HEK293 (cell line): ENCODE measurements around the gene ZGLP1.

ENCODE experiments used
- HOXD13 ChIP-seq: sonication (generic); formaldehyde crosslinking; IDR thresholded peaks from 2 replicates; pipeline ENCODE4 v1.8.0; 2022; ENCODE audit warnings: missing genetic modification reagents, borderline replicate concordance
- RBAK ChIP-seq: fragments of 450-650 bp; formaldehyde crosslinking; IDR thresholded peaks from 2 replicates; pipeline ENCODE4 v1.5.1; 2016; ENCODE audit warnings: missing biosample characterization, missing genetic modification characterization
- TCF7L2 ChIP-seq: IDR thresholded peaks from 2 replicates; pipeline ENCODE4 v1.6.1; 2011; ENCODE audit warnings: low read depth, mild to moderate bottlenecking, inconsistent platforms, low read length, moderate library complexity, borderline replicate concordance
- ZNF274 ChIP-seq, 2 experiments: fragments of 200-500 bp in 1 of 2; fragments of 450-650 bp in 1 of 2; sonication (Bioruptor generic) in 1 of 2; formaldehyde crosslinking in 1 of 2; IDR thresholded peaks; 2 replicates each; pipeline versions ENCODE4 v1.5.1 to v1.6.1; 2014 to 2016; ENCODE audit warnings: borderline replicate concordance in 1 of 2, inconsistent platforms in 1 of 2, low read length in 1 of 2, missing biosample characterization in 1 of 2, missing genetic modification characterization in 1 of 2
- ZNF404 ChIP-seq: fragments of 450-650 bp; formaldehyde crosslinking; IDR thresholded peaks from 2 replicates; pipeline ENCODE4 v1.5.1; 2017; ENCODE audit warnings: missing biosample characterization, missing genetic modification characterization
- ZNF501 ChIP-seq: fragments of 450-650 bp; formaldehyde crosslinking; IDR thresholded peaks from 2 replicates; pipeline ENCODE4 v1.5.1; 2016; ENCODE audit warnings: missing biosample characterization, missing genetic modification characterization
- ZNF660 ChIP-seq: fragments of 450-650 bp; IDR thresholded peaks from 2 replicates; pipeline ENCODE4 v1.5.1; 2018; ENCODE audit warnings: missing biosample characterization, mild to moderate bottlenecking, missing genetic modification characterization
- ZNF768 ChIP-seq: fragments of 450-650 bp; formaldehyde crosslinking; IDR thresholded peaks from 2 replicates; pipeline ENCODE4 v1.5.1; 2018; ENCODE audit warnings: missing biosample characterization, mild to moderate bottlenecking, missing genetic modification characterization
- TF ChIP-seq, protein P1 (sequence below): fragments of 450-650 bp; formaldehyde crosslinking; IDR thresholded peaks from 2 replicates; pipeline ENCODE4 v1.5.1; 2016; ENCODE audit warnings: missing biosample characterization, missing genetic modification characterization
- TF ChIP-seq, protein P2 (sequence below): fragments of 450-650 bp; formaldehyde crosslinking; IDR thresholded peaks from 2 replicates; pipeline ENCODE4 v1.5.1; 2017; ENCODE audit warnings: missing biosample characterization, missing genetic modification characterization
- TF ChIP-seq, protein P3 (sequence below): fragments of 450-650 bp; formaldehyde crosslinking; IDR thresholded peaks from 2 replicates; pipeline ENCODE4 v1.5.1; 2016; ENCODE audit warnings: missing biosample characterization, missing genetic modification characterization
- TF ChIP-seq, protein P4 (sequence below): fragments of 450-650 bp; formaldehyde crosslinking; IDR thresholded peaks from 2 replicates; pipeline ENCODE4 v1.5.1; 2016; ENCODE audit warnings: missing biosample characterization, missing genetic modification characterization, borderline replicate concordance
- TF ChIP-seq, protein P5 (sequence below): fragments of 450-650 bp; formaldehyde crosslinking; IDR thresholded peaks from 2 replicates; pipeline ENCODE4 v1.5.1; 2016; ENCODE audit warnings: missing biosample characterization, missing genetic modification characterization
- TF ChIP-seq, protein P6 (sequence below): fragments of 450-650 bp; formaldehyde crosslinking; IDR thresholded peaks from 2 replicates; pipeline ENCODE4 v1.5.1; 2016; ENCODE audit warnings: missing biosample characterization, missing genetic modification characterization

DNA sequence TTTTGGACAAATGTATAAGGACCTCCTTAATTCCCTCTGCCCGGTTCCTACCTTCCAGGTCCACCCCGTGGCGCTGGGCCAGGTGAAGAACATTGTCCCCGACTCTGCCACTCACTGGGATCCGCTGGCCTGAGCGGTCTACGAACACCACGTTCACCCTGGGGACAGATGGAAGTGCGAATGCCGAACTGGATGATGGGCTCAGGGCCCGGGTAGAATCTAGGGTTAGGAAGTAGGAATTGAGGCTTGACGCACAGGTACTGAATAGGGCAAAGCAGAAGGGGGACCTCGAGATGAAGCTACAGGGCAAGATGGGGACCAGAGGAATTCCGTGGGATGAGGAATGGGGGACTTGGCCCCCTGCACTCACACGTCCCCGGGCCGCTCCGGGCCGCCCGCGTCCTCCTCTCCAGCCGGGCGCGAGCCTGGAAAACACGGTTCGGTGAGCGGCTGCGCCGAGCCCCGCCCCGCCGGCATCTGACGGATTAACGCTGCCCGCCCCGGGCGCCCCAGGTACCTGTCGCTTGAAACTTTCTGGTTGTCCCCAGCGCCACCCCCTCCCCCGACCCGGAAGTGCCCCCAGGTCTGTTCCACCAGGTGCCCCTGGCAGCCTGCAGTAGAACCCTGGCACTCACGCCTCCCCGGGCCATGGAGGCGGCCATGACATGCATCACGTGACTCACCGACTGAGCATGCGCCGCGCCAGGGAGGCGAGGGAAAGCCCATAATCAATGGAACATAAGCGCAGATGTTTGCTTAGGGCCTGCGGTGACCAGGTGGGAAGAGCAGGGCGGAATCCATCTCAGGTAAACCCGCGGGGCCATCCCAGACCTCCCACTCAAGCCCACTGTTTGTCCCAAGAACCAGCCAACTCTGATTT lies 6.0 kb upstream of the ZGLP1 start, which contains the start of gene FDX2:
- TF ChIP-seq, protein P1, sequence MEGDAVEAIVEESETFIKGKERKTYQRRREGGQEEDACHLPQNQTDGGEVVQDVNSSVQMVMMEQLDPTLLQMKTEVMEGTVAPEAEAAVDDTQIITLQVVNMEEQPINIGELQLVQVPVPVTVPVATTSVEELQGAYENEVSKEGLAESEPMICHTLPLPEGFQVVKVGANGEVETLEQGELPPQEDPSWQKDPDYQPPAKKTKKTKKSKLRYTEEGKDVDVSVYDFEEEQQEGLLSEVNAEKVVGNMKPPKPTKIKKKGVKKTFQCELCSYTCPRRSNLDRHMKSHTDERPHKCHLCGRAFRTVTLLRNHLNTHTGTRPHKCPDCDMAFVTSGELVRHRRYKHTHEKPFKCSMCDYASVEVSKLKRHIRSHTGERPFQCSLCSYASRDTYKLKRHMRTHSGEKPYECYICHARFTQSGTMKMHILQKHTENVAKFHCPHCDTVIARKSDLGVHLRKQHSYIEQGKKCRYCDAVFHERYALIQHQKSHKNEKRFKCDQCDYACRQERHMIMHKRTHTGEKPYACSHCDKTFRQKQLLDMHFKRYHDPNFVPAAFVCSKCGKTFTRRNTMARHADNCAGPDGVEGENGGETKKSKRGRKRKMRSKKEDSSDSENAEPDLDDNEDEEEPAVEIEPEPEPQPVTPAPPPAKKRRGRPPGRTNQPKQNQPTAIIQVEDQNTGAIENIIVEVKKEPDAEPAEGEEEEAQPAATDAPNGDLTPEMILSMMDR (tag by site-specific recombination): no peak
- peak; percentile 77; the same call in 1 of the 2 replicates for TF ChIP-seq ZNF660 (tag by site-specific recombination)
- TF ChIP-seq, protein P2, sequence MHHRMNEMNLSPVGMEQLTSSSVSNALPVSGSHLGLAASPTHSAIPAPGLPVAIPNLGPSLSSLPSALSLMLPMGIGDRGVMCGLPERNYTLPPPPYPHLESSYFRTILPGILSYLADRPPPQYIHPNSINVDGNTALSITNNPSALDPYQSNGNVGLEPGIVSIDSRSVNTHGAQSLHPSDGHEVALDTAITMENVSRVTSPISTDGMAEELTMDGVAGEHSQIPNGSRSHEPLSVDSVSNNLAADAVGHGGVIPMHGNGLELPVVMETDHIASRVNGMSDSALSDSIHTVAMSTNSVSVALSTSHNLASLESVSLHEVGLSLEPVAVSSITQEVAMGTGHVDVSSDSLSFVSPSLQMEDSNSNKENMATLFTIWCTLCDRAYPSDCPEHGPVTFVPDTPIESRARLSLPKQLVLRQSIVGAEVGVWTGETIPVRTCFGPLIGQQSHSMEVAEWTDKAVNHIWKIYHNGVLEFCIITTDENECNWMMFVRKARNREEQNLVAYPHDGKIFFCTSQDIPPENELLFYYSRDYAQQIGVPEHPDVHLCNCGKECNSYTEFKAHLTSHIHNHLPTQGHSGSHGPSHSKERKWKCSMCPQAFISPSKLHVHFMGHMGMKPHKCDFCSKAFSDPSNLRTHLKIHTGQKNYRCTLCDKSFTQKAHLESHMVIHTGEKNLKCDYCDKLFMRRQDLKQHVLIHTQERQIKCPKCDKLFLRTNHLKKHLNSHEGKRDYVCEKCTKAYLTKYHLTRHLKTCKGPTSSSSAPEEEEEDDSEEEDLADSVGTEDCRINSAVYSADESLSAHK (tag by site-specific recombination): no peak
- peak; percentile 82; the same call in 1 of the 2 replicates for TF ChIP-seq ZNF501 (tag by site-specific recombination)
- TF ChIP-seq, protein P3, sequence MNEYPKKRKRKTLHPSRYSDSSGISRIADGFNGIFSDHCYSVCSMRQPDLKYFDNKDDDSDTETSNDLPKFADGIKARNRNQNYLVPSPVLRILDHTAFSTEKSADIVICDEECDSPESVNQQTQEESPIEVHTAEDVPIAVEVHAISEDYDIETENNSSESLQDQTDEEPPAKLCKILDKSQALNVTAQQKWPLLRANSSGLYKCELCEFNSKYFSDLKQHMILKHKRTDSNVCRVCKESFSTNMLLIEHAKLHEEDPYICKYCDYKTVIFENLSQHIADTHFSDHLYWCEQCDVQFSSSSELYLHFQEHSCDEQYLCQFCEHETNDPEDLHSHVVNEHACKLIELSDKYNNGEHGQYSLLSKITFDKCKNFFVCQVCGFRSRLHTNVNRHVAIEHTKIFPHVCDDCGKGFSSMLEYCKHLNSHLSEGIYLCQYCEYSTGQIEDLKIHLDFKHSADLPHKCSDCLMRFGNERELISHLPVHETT (tag by site-specific recombination): peak; percentile 80; the same call in 1 of the 2 replicates
- TF ChIP-seq HOXD13: no peak
- TF ChIP-seq, protein P4, sequence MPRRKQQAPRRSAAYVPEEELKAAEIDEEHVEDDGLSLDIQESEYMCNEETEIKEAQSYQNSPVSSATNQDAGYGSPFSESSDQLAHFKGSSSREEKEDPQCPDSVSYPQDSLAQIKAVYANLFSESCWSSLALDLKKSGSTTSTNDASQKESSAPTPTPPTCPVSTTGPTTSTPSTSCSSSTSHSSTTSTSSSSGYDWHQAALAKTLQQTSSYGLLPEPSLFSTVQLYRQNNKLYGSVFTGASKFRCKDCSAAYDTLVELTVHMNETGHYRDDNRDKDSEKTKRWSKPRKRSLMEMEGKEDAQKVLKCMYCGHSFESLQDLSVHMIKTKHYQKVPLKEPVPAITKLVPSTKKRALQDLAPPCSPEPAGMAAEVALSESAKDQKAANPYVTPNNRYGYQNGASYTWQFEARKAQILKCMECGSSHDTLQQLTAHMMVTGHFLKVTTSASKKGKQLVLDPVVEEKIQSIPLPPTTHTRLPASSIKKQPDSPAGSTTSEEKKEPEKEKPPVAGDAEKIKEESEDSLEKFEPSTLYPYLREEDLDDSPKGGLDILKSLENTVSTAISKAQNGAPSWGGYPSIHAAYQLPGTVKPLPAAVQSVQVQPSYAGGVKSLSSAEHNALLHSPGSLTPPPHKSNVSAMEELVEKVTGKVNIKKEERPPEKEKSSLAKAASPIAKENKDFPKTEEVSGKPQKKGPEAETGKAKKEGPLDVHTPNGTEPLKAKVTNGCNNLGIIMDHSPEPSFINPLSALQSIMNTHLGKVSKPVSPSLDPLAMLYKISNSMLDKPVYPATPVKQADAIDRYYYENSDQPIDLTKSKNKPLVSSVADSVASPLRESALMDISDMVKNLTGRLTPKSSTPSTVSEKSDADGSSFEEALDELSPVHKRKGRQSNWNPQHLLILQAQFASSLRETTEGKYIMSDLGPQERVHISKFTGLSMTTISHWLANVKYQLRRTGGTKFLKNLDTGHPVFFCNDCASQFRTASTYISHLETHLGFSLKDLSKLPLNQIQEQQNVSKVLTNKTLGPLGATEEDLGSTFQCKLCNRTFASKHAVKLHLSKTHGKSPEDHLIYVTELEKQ: no peak
- no peak for TF ChIP-seq ZNF274 (IDR thresholded peaks at IDR 0.05; ENCODE audit: low read length)
- no peak for TF ChIP-seq ZNF274 (tag by site-specific recombination; IDR thresholded peaks at IDR 0.05; ENCODE audit: borderline replicate concordance)
- no peak for TF ChIP-seq RBAK
- TF ChIP-seq, protein P5, sequence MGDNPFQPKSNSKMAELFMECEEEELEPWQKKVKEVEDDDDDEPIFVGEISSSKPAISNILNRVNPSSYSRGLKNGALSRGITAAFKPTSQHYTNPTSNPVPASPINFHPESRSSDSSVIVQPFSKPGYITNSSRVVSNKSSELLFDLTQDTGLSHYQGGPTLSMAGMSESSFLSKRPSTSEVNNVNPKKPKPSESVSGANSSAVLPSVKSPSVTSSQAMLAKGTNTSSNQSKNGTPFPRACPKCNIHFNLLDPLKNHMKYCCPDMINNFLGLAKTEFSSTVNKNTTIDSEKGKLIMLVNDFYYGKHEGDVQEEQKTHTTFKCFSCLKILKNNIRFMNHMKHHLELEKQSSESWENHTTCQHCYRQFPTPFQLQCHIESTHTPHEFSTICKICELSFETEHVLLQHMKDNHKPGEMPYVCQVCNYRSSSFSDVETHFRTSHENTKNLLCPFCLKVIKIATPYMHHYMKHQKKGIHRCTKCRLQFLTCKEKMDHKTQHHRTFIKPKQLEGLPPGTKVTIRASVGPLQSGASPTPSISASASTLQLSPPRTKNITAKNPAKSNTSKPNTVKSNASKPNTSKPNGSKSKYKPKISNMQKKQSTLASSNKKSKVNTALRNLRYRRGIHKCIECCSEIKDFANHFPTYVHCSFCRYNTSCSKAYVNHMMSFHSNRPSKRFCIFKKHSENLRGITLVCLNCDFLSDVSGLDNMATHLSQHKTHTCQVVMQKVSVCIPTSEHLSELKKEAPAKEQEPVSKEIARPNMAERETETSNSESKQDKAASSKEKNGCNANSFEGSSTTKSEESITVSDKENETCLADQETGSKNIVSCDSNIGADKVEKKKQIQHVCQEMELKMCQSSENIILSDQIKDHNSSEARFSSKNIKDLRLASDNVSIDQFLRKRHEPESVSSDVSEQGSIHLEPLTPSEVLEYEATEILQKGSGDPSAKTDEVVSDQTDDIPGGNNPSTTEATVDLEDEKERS (tag by site-specific recombination): no peak
- no peak for TF ChIP-seq ZNF404 (tag by site-specific recombination)
- no peak for TF ChIP-seq ZNF768 (tag by site-specific recombination)
- TF ChIP-seq, protein P6, sequence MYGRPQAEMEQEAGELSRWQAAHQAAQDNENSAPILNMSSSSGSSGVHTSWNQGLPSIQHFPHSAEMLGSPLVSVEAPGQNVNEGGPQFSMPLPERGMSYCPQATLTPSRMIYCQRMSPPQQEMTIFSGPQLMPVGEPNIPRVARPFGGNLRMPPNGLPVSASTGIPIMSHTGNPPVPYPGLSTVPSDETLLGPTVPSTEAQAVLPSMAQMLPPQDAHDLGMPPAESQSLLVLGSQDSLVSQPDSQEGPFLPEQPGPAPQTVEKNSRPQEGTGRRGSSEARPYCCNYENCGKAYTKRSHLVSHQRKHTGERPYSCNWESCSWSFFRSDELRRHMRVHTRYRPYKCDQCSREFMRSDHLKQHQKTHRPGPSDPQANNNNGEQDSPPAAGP (tag by site-specific recombination): peak; percentile 61; the same call in 1 of the 2 replicates
- TF ChIP-seq TCF7L2: no peak
